Cardiac fibroblast (primary cell): Measurements from ENCODE around the gene SEMA3G.

Experiments used
- DNase-seq, 2 donors: peaks; one replicate each; pipeline versions ENCODE4 v3.0.0 to v3.0.0-alpha.2; 2010; ENCODE audit warnings: low read depth in 2 of 2
- H3K4me3 ChIP-seq, 2 donors: replicated peaks in 1 of 2; 1 replicate in 1 of 2; 2 replicates in 1 of 2; pipeline ENCODE4 v1.5.1; 2011; ENCODE audit warnings: low read depth in 2 of 2, low read length in 2 of 2, mild to moderate bottlenecking in 2 of 2, moderate library complexity in 1 of 2
- TF ChIP-seq, protein P1 (sequence below): IDR thresholded peaks from one replicate; pipeline ENCODE4 v1.5.1; 2011; ENCODE audit warnings: low read depth, mild to moderate bottlenecking, low read length, inconsistent platforms

SEMA3G gene

DNA sequence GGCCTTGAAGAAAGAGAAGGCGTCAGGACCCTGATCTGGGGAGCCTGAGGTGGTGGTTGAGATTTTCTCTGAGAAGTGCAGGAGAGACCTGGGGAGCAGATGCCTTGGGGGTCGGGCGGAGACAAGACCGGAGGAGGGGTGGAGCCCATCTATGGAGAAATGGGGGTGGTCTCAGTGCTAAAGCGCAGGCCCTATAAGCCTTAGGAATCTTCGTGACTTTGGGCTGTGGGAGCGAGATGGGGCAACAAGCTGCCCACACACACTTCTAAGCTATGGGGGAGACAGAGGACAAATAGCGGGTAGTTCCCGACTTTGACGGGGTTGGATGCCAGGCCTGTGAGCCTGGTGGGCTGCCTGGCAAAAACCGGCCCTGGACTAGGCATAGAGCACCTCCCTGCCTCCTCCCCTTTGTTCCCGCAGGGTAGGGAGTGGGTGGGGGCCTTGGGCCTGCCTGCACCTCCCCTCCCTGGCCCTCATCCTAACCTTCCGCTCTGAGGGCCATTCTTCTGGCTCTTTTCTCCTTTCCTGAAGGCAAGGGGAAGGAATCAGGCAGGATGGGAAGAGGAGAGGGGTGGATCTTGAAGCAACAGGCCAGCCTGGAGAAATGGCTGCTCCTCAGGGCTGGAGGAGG is 11.4 kb upstream of the SEMA3G start:
- peak; percentile 22 to 74 for DNase-seq
- H3K4me3 ChIP-seq, result peak overlapping the region; percentile 84 to 98
- TF ChIP-seq, protein P1, sequence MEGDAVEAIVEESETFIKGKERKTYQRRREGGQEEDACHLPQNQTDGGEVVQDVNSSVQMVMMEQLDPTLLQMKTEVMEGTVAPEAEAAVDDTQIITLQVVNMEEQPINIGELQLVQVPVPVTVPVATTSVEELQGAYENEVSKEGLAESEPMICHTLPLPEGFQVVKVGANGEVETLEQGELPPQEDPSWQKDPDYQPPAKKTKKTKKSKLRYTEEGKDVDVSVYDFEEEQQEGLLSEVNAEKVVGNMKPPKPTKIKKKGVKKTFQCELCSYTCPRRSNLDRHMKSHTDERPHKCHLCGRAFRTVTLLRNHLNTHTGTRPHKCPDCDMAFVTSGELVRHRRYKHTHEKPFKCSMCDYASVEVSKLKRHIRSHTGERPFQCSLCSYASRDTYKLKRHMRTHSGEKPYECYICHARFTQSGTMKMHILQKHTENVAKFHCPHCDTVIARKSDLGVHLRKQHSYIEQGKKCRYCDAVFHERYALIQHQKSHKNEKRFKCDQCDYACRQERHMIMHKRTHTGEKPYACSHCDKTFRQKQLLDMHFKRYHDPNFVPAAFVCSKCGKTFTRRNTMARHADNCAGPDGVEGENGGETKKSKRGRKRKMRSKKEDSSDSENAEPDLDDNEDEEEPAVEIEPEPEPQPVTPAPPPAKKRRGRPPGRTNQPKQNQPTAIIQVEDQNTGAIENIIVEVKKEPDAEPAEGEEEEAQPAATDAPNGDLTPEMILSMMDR, result no peak

DNA sequence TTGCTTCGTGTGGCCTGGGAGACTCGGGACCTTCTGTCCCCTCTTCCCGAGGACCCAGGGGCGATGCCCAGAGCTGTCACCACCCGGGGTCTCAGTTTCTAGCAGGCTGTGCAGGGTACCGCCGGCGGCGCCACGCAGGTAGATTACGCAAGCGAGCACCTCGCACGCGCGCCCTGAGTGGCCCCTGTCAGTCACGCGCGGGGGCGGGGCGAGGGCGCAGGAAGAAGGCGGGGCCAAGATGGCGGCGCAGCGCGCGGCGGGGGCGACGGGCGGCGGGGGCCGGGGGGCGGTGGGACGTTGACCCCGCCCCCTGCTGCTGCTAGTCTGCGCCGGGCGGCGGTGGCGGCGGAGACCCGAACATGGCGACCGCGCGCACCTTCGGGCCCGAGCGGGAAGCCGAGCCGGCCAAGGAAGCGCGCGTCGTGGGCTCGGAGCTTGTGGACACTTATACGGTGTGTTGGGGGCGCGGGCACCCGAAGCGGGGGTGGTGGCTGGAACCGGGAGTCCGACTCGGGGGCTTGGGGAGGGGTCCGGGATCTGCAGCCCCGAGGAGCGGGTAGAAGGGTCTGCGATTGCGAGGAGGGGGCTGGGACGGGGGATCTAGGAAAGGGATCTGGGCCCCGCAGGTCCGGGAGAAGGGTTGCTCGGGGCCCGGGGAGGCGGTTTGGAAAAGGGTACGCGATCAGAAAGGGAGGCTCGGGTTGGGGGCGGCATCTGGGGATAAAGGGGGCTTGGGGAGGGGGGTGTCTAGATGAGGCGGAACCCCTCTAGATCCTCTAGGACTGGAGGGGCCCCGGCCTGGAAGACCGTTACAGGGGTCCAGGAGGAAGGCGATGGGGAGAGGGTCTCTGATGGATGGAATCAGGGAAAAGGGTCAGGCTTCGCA is 10.6 kb upstream of the SEMA3G start, which contains the start of gene NISCH:
NISCH (plus strand) TSS at position 322 of the 886 bp plus-strand sequence; CDS start at position 360, 38 bp downstream.
- TF ChIP-seq, protein P1, result no peak
- peak within 1 kb of the TSS; percentile 84 to 98 for H3K4me3 ChIP-seq
- peak; percentile 65 to 76 for DNase-seq

DNA sequence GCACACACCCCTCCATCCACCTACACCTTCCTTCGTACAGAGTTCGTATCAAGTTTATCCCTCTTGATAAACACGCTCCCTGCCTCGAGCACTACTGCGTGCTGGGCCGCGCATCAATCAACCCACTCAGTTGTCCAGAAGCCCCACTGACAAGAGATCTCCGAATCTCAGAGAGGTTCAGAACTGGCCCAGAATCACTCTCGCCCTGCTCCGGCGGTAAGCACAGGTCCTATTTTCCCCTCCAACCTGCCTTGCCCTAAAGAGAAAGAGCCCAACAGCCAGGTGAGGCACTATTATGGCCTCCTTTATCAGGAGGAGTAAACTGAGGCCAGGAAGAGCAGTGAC is 10.0 kb upstream of the SEMA3G start:
- TF ChIP-seq, protein P1, result no peak
- H3K4me3 ChIP-seq, result peak overlapping the region; percentile 58 to 84
- DNase-seq, result no peak

DNA sequence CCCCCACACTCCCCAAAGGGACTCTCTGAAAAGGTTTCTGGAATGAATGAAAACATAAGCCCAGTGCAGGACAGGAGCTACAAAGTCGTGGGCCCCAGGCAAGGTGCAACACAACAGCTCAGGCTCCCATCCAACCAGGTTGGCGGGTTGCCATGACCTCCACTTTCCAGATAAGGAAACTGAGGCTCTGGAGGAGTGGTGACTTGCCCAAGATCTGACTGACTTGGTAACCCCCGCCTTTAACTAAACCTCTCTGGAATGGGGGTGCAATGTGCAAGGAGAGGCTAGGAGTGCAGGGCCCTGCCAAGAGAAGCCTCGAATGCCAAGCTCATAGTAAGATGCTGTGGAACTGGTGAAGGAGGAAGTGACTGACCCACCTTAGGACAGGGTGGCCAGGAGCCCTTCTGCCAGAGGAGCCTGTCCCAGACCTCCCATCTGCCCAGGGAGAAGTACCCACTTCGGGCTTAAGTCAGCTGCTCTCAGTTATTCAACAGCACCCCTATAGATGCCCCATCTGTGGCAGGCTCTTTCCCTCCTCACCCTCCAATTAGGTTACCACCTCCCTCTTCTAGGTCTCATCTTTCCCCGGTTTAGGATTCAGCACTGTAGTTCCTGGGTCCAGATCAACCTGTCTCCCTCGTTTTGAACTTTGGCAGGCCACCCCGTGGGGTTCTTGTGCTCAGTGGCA is 9.5 kb upstream of the SEMA3G start:
- TF ChIP-seq, protein P1, result no peak
- no peak for DNase-seq
- H3K4me3 ChIP-seq, result peak overlapping the region in 1 of 2 donors; percentile 84

DNA sequence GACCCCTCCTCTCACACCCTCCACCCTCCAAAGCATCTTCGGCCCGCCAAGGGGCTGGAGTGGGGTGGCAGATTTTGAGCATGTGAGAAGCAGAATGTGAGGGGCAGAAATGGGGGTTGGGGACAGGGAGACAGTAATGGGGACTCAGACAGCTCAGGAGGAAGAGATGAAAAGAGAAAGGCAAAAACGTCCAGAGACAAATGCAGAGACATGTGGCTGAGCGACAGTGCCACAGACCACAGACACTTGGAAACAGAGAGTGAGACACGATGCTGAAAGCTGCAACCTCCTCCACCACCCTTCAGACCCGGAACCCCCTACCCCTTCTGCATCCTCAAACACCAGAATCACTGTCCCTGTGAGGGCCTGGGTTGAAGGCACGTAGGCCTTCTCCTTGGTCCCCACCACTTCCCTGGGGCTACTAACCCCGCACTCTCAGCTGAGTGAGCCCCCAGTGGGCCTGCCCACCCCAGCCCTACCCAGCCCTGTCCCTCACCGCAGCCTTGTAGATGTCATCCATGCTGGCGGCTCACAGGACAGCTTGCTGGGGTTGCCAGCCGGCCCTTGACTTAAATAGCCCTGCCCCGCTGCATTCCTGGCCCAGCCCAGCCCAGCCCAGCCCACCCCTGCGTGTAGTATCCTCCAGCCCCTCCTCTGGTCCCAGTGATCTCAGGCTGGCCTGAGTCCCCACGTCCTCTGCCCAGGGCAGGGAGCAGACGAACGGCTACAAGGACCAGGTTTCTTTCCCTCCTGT is 8.8 kb upstream of the SEMA3G start, which contains the start of gene TNNC1:
TNNC1 (minus strand) TSS at position 546 of the 754 bp plus-strand sequence; CDS start at position 520, 26 bp downstream.
- TF ChIP-seq, protein P1, result no peak
- peak within 1 kb of the TSS in 1 of 2 donors; percentile 84 for H3K4me3 ChIP-seq
- no peak for DNase-seq
